ENCODE results near the gene ADGRV1.

DNA sequence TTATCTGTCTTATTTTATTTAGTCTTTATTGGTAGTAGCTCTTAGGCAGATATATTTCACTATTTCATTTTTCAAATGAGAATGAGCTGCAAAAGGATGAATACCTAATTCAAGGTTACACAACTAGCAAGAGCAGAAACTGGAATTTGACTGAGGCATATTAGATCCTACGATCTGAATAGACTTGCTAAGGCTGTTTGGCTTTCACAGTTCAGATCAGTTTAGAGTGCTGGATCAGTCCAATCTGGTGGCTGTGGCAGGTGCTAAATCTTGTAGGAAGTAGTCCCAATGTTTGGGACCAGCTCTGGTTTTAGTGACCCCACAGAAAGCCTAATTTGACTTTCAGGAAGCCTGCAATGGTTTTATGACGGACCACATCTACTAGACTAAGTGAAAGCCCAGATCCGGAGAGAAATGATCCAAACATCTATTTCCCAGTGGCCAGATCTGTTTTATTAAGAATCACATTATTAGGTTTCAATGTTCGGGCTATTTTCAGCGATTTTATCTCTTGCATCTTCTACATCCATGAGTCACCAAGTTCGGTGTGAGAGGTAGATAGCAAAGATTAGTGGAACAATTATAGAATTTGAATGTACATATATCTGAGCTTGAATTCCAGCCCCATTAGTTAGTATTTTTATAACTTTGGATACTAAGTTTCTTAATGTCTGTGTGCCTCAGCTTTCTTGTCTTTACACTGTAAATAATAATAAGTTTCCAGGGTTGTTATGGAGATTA, 359.5 kb downstream of the ADGRV1 start:
- TF ChIP-seq, protein P1, sequence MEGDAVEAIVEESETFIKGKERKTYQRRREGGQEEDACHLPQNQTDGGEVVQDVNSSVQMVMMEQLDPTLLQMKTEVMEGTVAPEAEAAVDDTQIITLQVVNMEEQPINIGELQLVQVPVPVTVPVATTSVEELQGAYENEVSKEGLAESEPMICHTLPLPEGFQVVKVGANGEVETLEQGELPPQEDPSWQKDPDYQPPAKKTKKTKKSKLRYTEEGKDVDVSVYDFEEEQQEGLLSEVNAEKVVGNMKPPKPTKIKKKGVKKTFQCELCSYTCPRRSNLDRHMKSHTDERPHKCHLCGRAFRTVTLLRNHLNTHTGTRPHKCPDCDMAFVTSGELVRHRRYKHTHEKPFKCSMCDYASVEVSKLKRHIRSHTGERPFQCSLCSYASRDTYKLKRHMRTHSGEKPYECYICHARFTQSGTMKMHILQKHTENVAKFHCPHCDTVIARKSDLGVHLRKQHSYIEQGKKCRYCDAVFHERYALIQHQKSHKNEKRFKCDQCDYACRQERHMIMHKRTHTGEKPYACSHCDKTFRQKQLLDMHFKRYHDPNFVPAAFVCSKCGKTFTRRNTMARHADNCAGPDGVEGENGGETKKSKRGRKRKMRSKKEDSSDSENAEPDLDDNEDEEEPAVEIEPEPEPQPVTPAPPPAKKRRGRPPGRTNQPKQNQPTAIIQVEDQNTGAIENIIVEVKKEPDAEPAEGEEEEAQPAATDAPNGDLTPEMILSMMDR (IDR thresholded peaks at IDR 0.05) = no peak
- no peak for TF ChIP-seq POLR2A (IDR thresholded peaks at IDR 0.05)
